Panc1 (cell line): ENCODE measurements around the gene STRN3.

Experiments used
- CTCF ChIP-seq: fragments of 450-650 bp; IDR thresholded peaks from 2 replicates; pipeline ENCODE4 v1.5.1; 2017; ENCODE audit warnings: mild to moderate bottlenecking
- POLR2AphosphoS5 ChIP-seq: IDR thresholded peaks from 2 replicates; pipeline ENCODE4 v1.6.1; 2012; ENCODE audit warnings: mild to moderate bottlenecking, low read depth, low read length, moderate library complexity
- REST ChIP-seq, 2 experiments: IDR thresholded peaks; 2 replicates each; pipeline ENCODE4 v1.6.1; 2011 to 2012; ENCODE audit warnings: low read depth in 2 of 2, control low read depth in 1 of 2, low read length in 1 of 2, mild to moderate bottlenecking in 1 of 2, moderate library complexity in 1 of 2; ENCODE audit not compliant: insufficient read depth in 1 of 2
- SIN3A ChIP-seq: IDR thresholded peaks from 2 replicates; pipeline ENCODE4 v1.6.1; 2012; ENCODE audit warnings: low read depth, mild to moderate bottlenecking, low read length, moderate library complexity, borderline replicate concordance; ENCODE audit not compliant: insufficient read depth
- TCF7L2 ChIP-seq: IDR thresholded peaks from 2 replicates; pipeline ENCODE4 v1.6.1; 2011; ENCODE audit warnings: mild to moderate bottlenecking, low read depth, low read length, inconsistent platforms

- TF ChIP-seq CTCF (no peak), TCF7L2 (no peak), POLR2AphosphoS5 (no peak), REST (IDR thresholded peaks at IDR 0.05; ENCODE audit: insufficient read depth in 1 of 2, low read depth in 2 of 2, low read length in 1 of 2) (no peak), SIN3A (no peak)
Observed at GRCh38 chr14:30861200-30861599, 165.0 kb downstream of the STRN3 start.
